T-helper 22 cell (primary cell): ENCODE measurements around the gene IL23R.

ENCODE experiments used
- DNase-seq: peaks from one replicate; pipeline ENCODE4 v3.0.0-alpha.2; 2020; ENCODE audit warnings: low read depth

Gene IL23R

GRCh38 chr1:67307251-67308060, 141.2 kb downstream of the IL23R start, which contains the start of gene IL12RB2:
Gene IL12RB2 (plus strand): TSS chr1:67307873. CDS start chr1:67320369, 12,496 bp downstream.
- no peak for DNase-seq

- no peak for DNase-seq
These were observed 141.9 kb downstream of the IL23R start for GRCh38 chr1:67308136-67308535.
